Kidney epithelial cell (primary cell): ENCODE results near the gene TGFBR2. TPM values are rescaled to one million over a fixed set of nuclear protein-coding genes. Genes with fewer than 3 reads are reported as not detected.

Source experiments
- DNase-seq: peaks from one replicate; pipeline ENCODE4 v3.0.0-alpha.2; 2010; ENCODE audit warnings: low read depth
- H3K27me3 ChIP-seq: 2 replicates; pipeline ENCODE4 v1.6.0; 2011; ENCODE audit warnings: low read length; ENCODE audit not compliant: control insufficient read depth, insufficient read depth
- H3K36me3 ChIP-seq: 2 replicates; pipeline ENCODE4 v1.5.1; 2011; ENCODE audit warnings: low read length; ENCODE audit not compliant: control insufficient read depth, insufficient read depth
- H3K4me3 ChIP-seq: 2 replicates; pipeline ENCODE4 v1.5.1; 2011; ENCODE audit warnings: low read depth, mild to moderate bottlenecking, control low read depth, low read length
- CTCF ChIP-seq: IDR thresholded peaks from 2 replicates; pipeline ENCODE4 v1.5.1; 2011; ENCODE audit warnings: mild to moderate bottlenecking, moderate library complexity, low read length, control low read depth, inconsistent platforms; ENCODE audit not compliant: insufficient read depth, poor library complexity, severe bottlenecking
- total RNA-seq: library from RNA; depleted of rRNA; stranded (reverse); fragments of >200 nt; gene quantifications from 2 replicates; pipeline ENCODE4 v1.2.3, GENCODE V29; 2015

The TGFBR2 gene
- total RNA-seq, 1 donor from 2014 or later = 33.4 TPM

DNA sequence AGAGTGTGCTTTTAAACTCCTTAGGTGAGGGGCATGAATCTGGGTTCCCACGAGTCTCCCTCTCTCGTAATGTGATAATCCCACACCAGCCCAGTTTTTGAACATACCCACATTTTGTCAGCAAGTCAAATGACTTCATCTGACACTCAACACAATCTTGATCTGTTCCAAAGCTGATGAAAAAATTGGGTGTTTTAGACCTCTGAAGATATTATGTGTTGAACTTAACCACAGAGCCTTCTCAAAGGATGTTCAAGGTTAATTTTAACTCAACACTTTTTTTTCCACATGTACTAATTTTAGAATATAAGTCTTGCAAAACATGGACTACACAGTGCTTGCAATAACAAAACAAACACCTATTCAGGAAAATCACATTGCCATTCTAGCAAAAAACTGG lies 123.1 kb downstream of the TGFBR2 start:
- TF ChIP-seq CTCF = no peak
- H3K4me3 ChIP-seq = no peak overlapping the region
- DNase-seq = no peak
- no peaks in the 10 kb centered on the region for H3K27me3 ChIP-seq
- no peaks in the 10 kb centered on the region for H3K36me3 ChIP-seq

DNA sequence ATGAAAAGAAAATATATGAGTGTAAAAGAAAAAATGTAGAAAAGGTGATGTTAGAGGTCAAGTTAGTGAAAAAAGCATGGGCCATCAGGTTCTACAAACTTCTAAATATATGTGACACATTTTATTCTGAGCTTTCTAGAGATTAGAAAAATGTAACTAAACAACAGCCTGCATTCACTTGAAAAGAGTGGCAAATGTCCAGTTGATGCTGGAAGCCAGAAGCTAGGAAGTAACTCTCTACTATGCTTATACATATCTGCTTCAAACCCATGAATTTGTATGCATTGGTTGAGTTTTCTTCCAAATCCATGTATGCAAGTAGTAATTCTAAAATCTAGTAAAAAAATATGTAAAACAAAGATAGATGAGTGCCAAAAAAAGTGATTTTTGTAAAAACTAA lies 123.5 kb downstream of the TGFBR2 start:
- DNase-seq = no peak
- H3K4me3 ChIP-seq = no peak overlapping the region
- TF ChIP-seq CTCF = no peak
- H3K36me3 ChIP-seq = no peaks in the 10 kb centered on the region
- no peaks in the 10 kb centered on the region for H3K27me3 ChIP-seq

DNA sequence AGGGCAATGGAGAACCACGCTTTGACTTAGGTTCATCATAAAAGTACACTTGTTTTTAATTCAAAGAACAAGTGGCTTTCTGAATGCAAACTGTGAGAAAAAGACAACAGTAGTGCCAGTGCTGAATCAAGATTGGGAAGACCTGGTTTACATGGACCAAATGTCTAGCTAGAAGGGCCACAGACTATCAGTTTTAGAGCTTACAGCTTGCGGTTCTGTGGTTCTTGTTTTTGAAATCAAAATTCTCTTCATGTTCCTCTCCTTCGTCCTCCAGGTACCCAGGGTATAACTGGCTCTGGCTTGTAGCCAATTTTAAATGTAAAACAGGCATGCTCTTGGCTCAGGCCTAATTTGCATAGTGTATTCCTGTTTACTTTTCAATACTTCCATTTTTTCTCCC lies 124.6 kb downstream of the TGFBR2 start:
- no peak overlapping the region for H3K4me3 ChIP-seq
- no peaks in the 10 kb centered on the region for H3K36me3 ChIP-seq
- TF ChIP-seq CTCF = no peak
- no peaks in the 10 kb centered on the region for H3K27me3 ChIP-seq
- DNase-seq = no peak

- no peaks in the 10 kb centered on the region for H3K36me3 ChIP-seq
- H3K27me3 ChIP-seq = no peaks in the 10 kb centered on the region
- no peak for TF ChIP-seq CTCF
- DNase-seq = no peak
- no peak overlapping the region for H3K4me3 ChIP-seq
Observed at GRCh38 chr3:30733209-30733608, 126.8 kb downstream of the TGFBR2 start.

- TF ChIP-seq CTCF = no peak
- H3K27me3 ChIP-seq = no peaks in the 10 kb centered on the region
- H3K4me3 ChIP-seq = no peak overlapping the region
- H3K36me3 ChIP-seq = no peaks in the 10 kb centered on the region
- DNase-seq = no peak
Observed at GRCh38 chr3:30733696-30734095, 127.3 kb downstream of the TGFBR2 start.

GRCh38 chr3:30737743-30738499 lies 131.5 kb downstream of the TGFBR2 start:
- TF ChIP-seq CTCF = no peak
- no peak for DNase-seq

More at GRCh38 chr3:30737743-30738499, 131.5 kb downstream of the TGFBR2 start:
- Histone ChIP-seq H3K36me3 (no peaks in the 10 kb centered on the region), H3K4me3 (no peak overlapping the region), H3K27me3 (no peaks in the 10 kb centered on the region)
